Measurements from ENCODE around the gene ITGBL1.

ITGBL1 gene

DNA sequence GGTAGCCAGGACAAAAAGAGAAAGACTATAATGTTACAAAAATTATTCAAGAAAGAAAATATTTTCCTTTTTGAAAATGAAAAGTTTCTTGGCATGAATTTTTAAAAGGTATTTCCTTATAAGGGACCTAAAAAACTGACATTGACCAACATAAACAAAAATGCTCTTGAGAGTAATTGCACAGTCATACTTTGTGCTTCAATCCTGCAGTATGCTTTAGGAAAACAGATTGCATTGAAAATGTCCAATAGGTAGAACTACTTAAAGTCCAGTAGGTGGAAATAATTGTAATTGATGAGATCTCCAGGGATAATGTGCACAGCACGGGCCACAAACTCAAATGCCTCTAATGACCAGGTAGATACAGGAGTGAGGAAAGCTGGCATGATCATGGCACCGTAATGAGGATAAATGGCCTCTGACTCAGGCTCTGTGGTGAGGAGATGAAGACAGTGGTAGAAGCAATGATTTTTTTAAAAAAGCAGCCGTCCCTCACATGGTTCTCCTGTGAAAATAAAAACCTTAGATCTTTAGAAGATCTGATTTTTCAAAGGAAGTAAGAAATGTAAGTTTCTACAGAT is 278.0 kb downstream of the ITGBL1 start:
- H3K4me1 ChIP-seq (ENCODE audit: control insufficient read depth, insufficient read depth, low read length), result no peaks in the 10 kb centered on the region
- H3K27ac ChIP-seq (ENCODE audit: insufficient read depth, low read depth, low read length, poor library complexity, severe bottlenecking), result no peak overlapping the region
- no peaks in the 10 kb centered on the region for H3K27me3 ChIP-seq (ENCODE audit: control insufficient read depth, insufficient read depth, low read length, poor library complexity, severe bottlenecking)
- no peaks in the 10 kb centered on the region for H3K9me3 ChIP-seq (ENCODE audit: control insufficient read depth, low read length)
- H3K36me3 ChIP-seq (ENCODE audit: control insufficient read depth, insufficient read depth, low read length), result no peaks in the 10 kb centered on the region
- H3K4me3 ChIP-seq (ENCODE audit: insufficient read depth, low read depth, low read length), result no peak overlapping the region
- 94 to 95% methylated on average over 3 of the region's 3 CpGs for WGBS, 2 experiments

GRCh38 chr13:101736566-101736965 is 284.1 kb downstream of the ITGBL1 start:
- no peaks in the 10 kb centered on the region for H3K4me1 ChIP-seq (ENCODE audit: control insufficient read depth, insufficient read depth, low read length)
- no peaks in the 10 kb centered on the region for H3K27me3 ChIP-seq (ENCODE audit: control insufficient read depth, insufficient read depth, low read length, poor library complexity, severe bottlenecking)
- WGBS, 2 experiments, result 86 to 100% methylated on average over 1 of the region's 3 CpGs
- no peaks in the 10 kb centered on the region for H3K36me3 ChIP-seq (ENCODE audit: control insufficient read depth, insufficient read depth, low read length)
- H3K9me3 ChIP-seq (ENCODE audit: control insufficient read depth, low read length), result no peaks in the 10 kb centered on the region
- H3K27ac ChIP-seq (ENCODE audit: insufficient read depth, low read depth, low read length, poor library complexity, severe bottlenecking), result no peak overlapping the region
- H3K4me3 ChIP-seq (ENCODE audit: insufficient read depth, low read depth, low read length), result no peak overlapping the region

GRCh38 chr13:101738336-101738735 is 285.9 kb downstream of the ITGBL1 start:
- H3K36me3 ChIP-seq (ENCODE audit: control insufficient read depth, insufficient read depth, low read length), result no peaks in the 10 kb centered on the region
- no peak overlapping the region for H3K4me3 ChIP-seq (ENCODE audit: insufficient read depth, low read depth, low read length)
- no peaks in the 10 kb centered on the region for H3K4me1 ChIP-seq (ENCODE audit: control insufficient read depth, insufficient read depth, low read length)
- WGBS, 2 experiments, result 95 to 96% methylated on average over 2 of the region's 2 CpGs
- no peak overlapping the region for H3K27ac ChIP-seq (ENCODE audit: insufficient read depth, low read depth, low read length, poor library complexity, severe bottlenecking)
- H3K27me3 ChIP-seq (ENCODE audit: control insufficient read depth, insufficient read depth, low read length, poor library complexity, severe bottlenecking), result no peaks in the 10 kb centered on the region
- H3K9me3 ChIP-seq (ENCODE audit: control insufficient read depth, low read length), result no peaks in the 10 kb centered on the region

DNA sequence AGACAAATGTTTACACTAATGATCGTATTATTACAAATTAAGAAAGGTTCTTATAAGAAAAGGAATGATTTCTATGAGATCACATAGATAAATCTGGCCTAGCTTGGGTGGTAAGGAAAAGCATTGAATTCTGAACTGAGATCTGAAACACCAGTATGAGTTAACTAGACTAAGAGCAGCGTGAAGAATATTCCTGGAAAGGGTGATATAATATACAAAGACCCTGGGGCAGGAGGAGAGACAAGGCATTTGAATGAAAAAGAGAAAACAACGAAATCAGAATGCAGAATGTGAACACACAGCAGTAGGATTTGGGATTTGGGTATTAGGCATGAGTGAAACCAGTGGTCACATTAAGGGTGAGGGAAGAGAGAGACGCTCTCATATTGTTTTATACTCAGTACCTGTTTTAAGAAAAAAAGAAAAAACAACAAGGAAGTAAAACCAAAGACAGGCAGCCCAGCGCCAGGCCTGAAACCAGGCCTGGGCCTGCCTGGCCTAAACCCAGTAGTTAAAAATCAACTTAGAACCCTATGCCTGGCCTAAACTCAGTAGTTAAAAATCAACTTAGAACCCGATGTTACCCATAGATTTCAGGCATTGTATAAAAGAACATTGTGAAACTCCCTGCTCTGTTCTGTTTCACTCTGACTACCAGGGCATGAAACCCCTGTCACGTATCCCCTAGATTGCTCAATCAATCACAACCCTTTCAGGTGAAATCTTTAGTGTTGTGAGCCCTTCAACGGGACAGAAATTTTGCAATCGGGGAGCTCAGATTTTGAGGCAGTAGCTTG is 287.1 kb downstream of the ITGBL1 start:
- Histone ChIP-seq H3K9me3 (ENCODE audit: control insufficient read depth, low read length) (no peaks in the 10 kb centered on the region), H3K4me1 (ENCODE audit: control insufficient read depth, insufficient read depth, low read length) (no peaks in the 10 kb centered on the region), H3K27me3 (ENCODE audit: control insufficient read depth, insufficient read depth, low read length, poor library complexity, severe bottlenecking) (no peaks in the 10 kb centered on the region), H3K36me3 (ENCODE audit: control insufficient read depth, insufficient read depth, low read length) (no peaks in the 10 kb centered on the region), H3K27ac (ENCODE audit: insufficient read depth, low read depth, low read length, poor library complexity, severe bottlenecking) (no peak overlapping the region), H3K4me3 (ENCODE audit: insufficient read depth, low read depth, low read length) (no peak overlapping the region)
- 88 to 92% methylated on average over 7 to 9 of the region's 9 CpGs for WGBS, 2 experiments

DNA sequence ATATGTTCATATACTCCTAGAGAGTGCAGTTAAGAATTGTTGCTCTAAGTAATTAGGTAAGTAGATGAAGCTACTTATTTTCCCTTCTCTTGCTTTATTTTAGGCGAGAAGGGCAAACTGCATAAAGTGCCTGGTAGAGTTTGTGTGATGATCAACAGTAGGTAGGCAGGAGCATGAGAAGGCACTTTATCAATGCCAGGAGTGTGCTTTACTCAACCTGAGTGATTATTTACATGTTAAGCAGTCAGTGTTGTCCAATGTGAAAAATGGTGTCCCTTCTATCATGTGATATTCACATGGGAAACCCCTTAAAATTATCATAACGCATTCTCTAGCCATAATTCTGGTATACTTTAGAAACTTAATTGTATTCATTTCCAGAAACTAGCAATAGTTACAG is 294.0 kb downstream of the ITGBL1 start:
- Histone ChIP-seq H3K27ac (ENCODE audit: insufficient read depth, low read depth, low read length, poor library complexity, severe bottlenecking) (no peak overlapping the region), H3K4me3 (ENCODE audit: insufficient read depth, low read depth, low read length) (no peak overlapping the region), H3K36me3 (ENCODE audit: control insufficient read depth, insufficient read depth, low read length) (no peaks in the 10 kb centered on the region), H3K9me3 (ENCODE audit: control insufficient read depth, low read length) (no peaks in the 10 kb centered on the region), H3K4me1 (ENCODE audit: control insufficient read depth, insufficient read depth, low read length) (no peaks in the 10 kb centered on the region), H3K27me3 (ENCODE audit: control insufficient read depth, insufficient read depth, low read length, poor library complexity, severe bottlenecking) (no peaks in the 10 kb centered on the region)
- WGBS, 2 experiments, result 92 to 100% methylated on average over 2 of the region's 2 CpGs

GRCh38 chr13:101747039-101747438 is 294.6 kb downstream of the ITGBL1 start:
- H3K9me3 ChIP-seq (ENCODE audit: control insufficient read depth, low read length), result no peaks in the 10 kb centered on the region
- H3K4me3 ChIP-seq (ENCODE audit: insufficient read depth, low read depth, low read length), result no peak overlapping the region
- WGBS, 2 experiments, result 100% methylated on average over 1 of the region's 1 CpG
- no peak overlapping the region for H3K27ac ChIP-seq (ENCODE audit: insufficient read depth, low read depth, low read length, poor library complexity, severe bottlenecking)
- no peaks in the 10 kb centered on the region for H3K36me3 ChIP-seq (ENCODE audit: control insufficient read depth, insufficient read depth, low read length)
- H3K27me3 ChIP-seq (ENCODE audit: control insufficient read depth, insufficient read depth, low read length, poor library complexity, severe bottlenecking), result no peaks in the 10 kb centered on the region
- no peaks in the 10 kb centered on the region for H3K4me1 ChIP-seq (ENCODE audit: control insufficient read depth, insufficient read depth, low read length)

DNA sequence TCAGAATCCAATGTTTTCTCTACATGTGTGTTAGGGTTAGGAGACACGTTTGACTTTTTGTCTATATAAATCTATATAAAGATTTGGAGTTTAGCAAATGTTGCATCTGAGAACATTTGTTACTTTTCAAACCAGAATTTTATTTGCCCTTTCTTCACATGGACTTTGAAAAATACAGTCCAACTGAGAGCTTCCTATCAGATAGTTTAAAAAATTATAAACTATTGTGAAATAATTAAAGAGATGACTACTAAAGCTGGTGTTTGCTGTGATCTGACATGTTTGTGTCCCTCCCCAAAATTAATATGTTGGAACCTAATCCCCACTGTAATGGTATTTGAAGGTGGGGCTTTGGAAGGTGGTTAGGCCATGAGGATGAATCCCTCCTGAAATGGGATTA is 297.1 kb downstream of the ITGBL1 start:
- no CpG with 5 or more reads among the region's 1 CpG for WGBS, 2 experiments
- no peaks in the 10 kb centered on the region for H3K9me3 ChIP-seq (ENCODE audit: control insufficient read depth, low read length)

DNA sequence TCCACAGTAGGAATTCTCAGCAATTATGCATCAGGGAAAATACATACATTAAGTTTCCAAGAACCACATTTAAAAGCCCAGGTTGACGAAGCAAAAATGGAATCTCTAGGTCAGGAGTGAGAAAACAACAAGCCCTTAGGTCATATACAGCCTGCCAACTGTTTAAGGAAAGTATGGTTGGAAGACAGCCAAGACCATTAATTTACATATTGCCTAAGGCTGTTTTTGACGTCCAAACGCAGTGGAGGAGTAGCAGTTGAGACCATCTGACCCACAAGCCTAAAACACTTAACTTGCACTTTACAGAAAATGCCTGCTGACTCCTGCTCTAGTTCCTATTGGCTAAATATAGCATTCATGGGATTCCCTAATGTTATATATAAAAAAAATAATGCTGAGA is 299.0 kb downstream of the ITGBL1 start:
- Histone ChIP-seq H3K9me3 (ENCODE audit: control insufficient read depth, low read length) (no peaks in the 10 kb centered on the region), H3K4me1 (ENCODE audit: control insufficient read depth, insufficient read depth, low read length) (no peaks in the 10 kb centered on the region), H3K27me3 (ENCODE audit: control insufficient read depth, insufficient read depth, low read length, poor library complexity, severe bottlenecking) (no peaks in the 10 kb centered on the region), H3K4me3 (ENCODE audit: insufficient read depth, low read depth, low read length) (no peak overlapping the region), H3K27ac (ENCODE audit: insufficient read depth, low read depth, low read length, poor library complexity, severe bottlenecking) (no peak overlapping the region), H3K36me3 (ENCODE audit: control insufficient read depth, insufficient read depth, low read length) (no peaks in the 10 kb centered on the region)
- 43 to 48% methylated on average over 3 of the region's 3 CpGs for WGBS, 2 experiments

More for the DNA sequence above, 297.1 kb downstream of the ITGBL1 start:
- Histone ChIP-seq H3K27me3 (ENCODE audit: control insufficient read depth, insufficient read depth, low read length, poor library complexity, severe bottlenecking) (no peaks in the 10 kb centered on the region), H3K36me3 (ENCODE audit: control insufficient read depth, insufficient read depth, low read length) (no peaks in the 10 kb centered on the region), H3K27ac (ENCODE audit: insufficient read depth, low read depth, low read length, poor library complexity, severe bottlenecking) (no peak overlapping the region), H3K4me3 (ENCODE audit: insufficient read depth, low read depth, low read length) (no peak overlapping the region), H3K4me1 (ENCODE audit: control insufficient read depth, insufficient read depth, low read length) (no peaks in the 10 kb centered on the region)

DNA sequence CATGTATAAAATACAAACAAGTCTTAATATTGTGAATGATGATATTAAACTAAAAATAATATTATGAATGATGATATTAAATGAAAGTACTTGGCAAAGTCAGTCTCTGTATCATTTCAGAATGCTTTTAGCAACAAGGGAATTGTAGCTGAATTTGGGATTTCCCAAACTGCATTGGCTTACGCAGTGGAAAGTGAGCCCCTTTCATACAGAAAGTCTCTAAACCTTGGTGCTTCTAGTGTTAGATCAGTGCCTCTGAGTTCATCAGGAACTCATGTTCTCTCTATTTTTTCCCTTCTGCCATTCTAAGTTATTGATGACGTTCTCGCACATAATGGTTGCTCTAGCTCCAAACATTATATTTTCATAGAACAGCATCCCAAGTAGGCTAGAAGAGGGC is 300.0 kb downstream of the ITGBL1 start:
- Histone ChIP-seq H3K27me3 (ENCODE audit: control insufficient read depth, insufficient read depth, low read length, poor library complexity, severe bottlenecking) (no peaks in the 10 kb centered on the region), H3K9me3 (ENCODE audit: control insufficient read depth, low read length) (no peaks in the 10 kb centered on the region), H3K36me3 (ENCODE audit: control insufficient read depth, insufficient read depth, low read length) (no peaks in the 10 kb centered on the region), H3K27ac (ENCODE audit: insufficient read depth, low read depth, low read length, poor library complexity, severe bottlenecking) (no peak overlapping the region), H3K4me3 (ENCODE audit: insufficient read depth, low read depth, low read length) (no peak overlapping the region), H3K4me1 (ENCODE audit: control insufficient read depth, insufficient read depth, low read length) (no peaks in the 10 kb centered on the region)
- 94 to 99% methylated on average over 3 of the region's 3 CpGs for WGBS, 2 experiments

- Histone ChIP-seq H3K9me3 (ENCODE audit: control insufficient read depth, low read length) (no peaks in the 10 kb centered on the region), H3K36me3 (ENCODE audit: control insufficient read depth, insufficient read depth, low read length) (no peaks in the 10 kb centered on the region), H3K4me1 (ENCODE audit: control insufficient read depth, insufficient read depth, low read length) (no peaks in the 10 kb centered on the region), H3K27ac (ENCODE audit: insufficient read depth, low read depth, low read length, poor library complexity, severe bottlenecking) (no peak overlapping the region), H3K4me3 (ENCODE audit: insufficient read depth, low read depth, low read length) (no peak overlapping the region), H3K27me3 (ENCODE audit: control insufficient read depth, insufficient read depth, low read length, poor library complexity, severe bottlenecking) (no peaks in the 10 kb centered on the region)
- WGBS, 2 experiments, result 95% methylated on average over 4 to 5 of the region's 6 CpGs
Observed at GRCh38 chr13:101755228-101755887, 302.9 kb downstream of the ITGBL1 start.
